ENCODE results near the gene HPS1. TPM values are rescaled to one million over a fixed set of nuclear protein-coding genes. Genes with fewer than 3 reads are reported as not detected.

HPS1 gene
- total and polyA plus RNA-seq, 2 experiments from 2014 or later = 21.4 to 51.2 TPM

- Histone ChIP-seq H3F3A (replicated peaks; ENCODE audit: low read depth) (no peaks in the 10 kb centered on the region), H3K27ac (ENCODE audit: low read depth) (no peak overlapping the region), H3K79me2 (replicated peaks; ENCODE audit: insufficient read depth) (no peaks in the 10 kb centered on the region), H3K4me1 (ENCODE audit: insufficient read depth) (peaks cover 21% of the 10 kb centered on the region), H3K9me2 (ENCODE audit: insufficient read depth) (no peaks in the 10 kb centered on the region), H3K4me3 (no peak overlapping the region), H3K27me3 (ENCODE audit: insufficient read depth) (no peaks in the 10 kb centered on the region), H2AFZ (no peak overlapping the region), H4K20me1 (replicated peaks; ENCODE audit: insufficient read depth) (no peaks in the 10 kb centered on the region), H3K4me2 (no peak overlapping the region), H3K36me3 (ENCODE audit: insufficient read depth) (no peaks in the 10 kb centered on the region)
- Mint-ChIP-seq H3K27me3 (ENCODE audit: insufficient read depth, low read depth, poor library complexity) (peaks cover 5% of the 10 kb centered on the region), H3K36me3 (ENCODE audit: low read depth) (no peaks in the 10 kb centered on the region), H3K4me1 (peaks cover 20% of the 10 kb centered on the region), H3K4me3 (no peak overlapping the region), H3K27ac (no peak overlapping the region), H3K9me3 (no peaks in the 10 kb centered on the region)
- ATAC-seq = no peak
- no peak for TF ChIP-seq ZNF331 (CRISPR knock-in tag; IDR thresholded peaks at IDR 0.05; ENCODE audit: low read depth)
- TF ChIP-seq, protein P1, sequence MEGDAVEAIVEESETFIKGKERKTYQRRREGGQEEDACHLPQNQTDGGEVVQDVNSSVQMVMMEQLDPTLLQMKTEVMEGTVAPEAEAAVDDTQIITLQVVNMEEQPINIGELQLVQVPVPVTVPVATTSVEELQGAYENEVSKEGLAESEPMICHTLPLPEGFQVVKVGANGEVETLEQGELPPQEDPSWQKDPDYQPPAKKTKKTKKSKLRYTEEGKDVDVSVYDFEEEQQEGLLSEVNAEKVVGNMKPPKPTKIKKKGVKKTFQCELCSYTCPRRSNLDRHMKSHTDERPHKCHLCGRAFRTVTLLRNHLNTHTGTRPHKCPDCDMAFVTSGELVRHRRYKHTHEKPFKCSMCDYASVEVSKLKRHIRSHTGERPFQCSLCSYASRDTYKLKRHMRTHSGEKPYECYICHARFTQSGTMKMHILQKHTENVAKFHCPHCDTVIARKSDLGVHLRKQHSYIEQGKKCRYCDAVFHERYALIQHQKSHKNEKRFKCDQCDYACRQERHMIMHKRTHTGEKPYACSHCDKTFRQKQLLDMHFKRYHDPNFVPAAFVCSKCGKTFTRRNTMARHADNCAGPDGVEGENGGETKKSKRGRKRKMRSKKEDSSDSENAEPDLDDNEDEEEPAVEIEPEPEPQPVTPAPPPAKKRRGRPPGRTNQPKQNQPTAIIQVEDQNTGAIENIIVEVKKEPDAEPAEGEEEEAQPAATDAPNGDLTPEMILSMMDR (conservative IDR thresholded peaks at IDR 0.05; ENCODE audit: low read depth in 2 of 2) = no peak
- no peak for TF ChIP-seq STAT1 (IDR thresholded peaks at IDR 0.05; ENCODE audit: unreplicated experiment)
- TF ChIP-seq EZH2phosphoT487 (IDR thresholded peaks at IDR 0.05; ENCODE audit: unreplicated experiment) = no peak
- no peak for TF ChIP-seq ZNF114 (CRISPR knock-in tag; IDR thresholded peaks at IDR 0.05)
- no peak for TF ChIP-seq JUNB (IDR thresholded peaks at IDR 0.05; ENCODE audit: unreplicated experiment)
- TF ChIP-seq EZH2 (IDR thresholded peaks at IDR 0.05; ENCODE audit: low read depth, unreplicated experiment) = no peak
- no peak for TF ChIP-seq NANOG (IDR thresholded peaks at IDR 0.05; ENCODE audit: borderline replicate concordance)
- no peak for TF ChIP-seq CREB1 (CRISPR knock-in tag; IDR thresholded peaks at IDR 0.05; ENCODE audit: low read depth)
- TF ChIP-seq POLR2AphosphoS5 (IDR thresholded peaks at IDR 0.05; ENCODE audit: low read depth) = no peak
- TF ChIP-seq, protein P2, sequence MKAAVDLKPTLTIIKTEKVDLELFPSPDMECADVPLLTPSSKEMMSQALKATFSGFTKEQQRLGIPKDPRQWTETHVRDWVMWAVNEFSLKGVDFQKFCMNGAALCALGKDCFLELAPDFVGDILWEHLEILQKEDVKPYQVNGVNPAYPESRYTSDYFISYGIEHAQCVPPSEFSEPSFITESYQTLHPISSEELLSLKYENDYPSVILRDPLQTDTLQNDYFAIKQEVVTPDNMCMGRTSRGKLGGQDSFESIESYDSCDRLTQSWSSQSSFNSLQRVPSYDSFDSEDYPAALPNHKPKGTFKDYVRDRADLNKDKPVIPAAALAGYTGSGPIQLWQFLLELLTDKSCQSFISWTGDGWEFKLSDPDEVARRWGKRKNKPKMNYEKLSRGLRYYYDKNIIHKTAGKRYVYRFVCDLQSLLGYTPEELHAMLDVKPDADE (IDR thresholded peaks at IDR 0.05) = no peak
- TF ChIP-seq, protein P3, sequence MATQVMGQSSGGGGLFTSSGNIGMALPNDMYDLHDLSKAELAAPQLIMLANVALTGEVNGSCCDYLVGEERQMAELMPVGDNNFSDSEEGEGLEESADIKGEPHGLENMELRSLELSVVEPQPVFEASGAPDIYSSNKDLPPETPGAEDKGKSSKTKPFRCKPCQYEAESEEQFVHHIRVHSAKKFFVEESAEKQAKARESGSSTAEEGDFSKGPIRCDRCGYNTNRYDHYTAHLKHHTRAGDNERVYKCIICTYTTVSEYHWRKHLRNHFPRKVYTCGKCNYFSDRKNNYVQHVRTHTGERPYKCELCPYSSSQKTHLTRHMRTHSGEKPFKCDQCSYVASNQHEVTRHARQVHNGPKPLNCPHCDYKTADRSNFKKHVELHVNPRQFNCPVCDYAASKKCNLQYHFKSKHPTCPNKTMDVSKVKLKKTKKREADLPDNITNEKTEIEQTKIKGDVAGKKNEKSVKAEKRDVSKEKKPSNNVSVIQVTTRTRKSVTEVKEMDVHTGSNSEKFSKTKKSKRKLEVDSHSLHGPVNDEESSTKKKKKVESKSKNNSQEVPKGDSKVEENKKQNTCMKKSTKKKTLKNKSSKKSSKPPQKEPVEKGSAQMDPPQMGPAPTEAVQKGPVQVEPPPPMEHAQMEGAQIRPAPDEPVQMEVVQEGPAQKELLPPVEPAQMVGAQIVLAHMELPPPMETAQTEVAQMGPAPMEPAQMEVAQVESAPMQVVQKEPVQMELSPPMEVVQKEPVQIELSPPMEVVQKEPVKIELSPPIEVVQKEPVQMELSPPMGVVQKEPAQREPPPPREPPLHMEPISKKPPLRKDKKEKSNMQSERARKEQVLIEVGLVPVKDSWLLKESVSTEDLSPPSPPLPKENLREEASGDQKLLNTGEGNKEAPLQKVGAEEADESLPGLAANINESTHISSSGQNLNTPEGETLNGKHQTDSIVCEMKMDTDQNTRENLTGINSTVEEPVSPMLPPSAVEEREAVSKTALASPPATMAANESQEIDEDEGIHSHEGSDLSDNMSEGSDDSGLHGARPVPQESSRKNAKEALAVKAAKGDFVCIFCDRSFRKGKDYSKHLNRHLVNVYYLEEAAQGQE (IDR thresholded peaks at IDR 0.05; ENCODE audit: unreplicated experiment) = no peak
- TF ChIP-seq, protein P4, sequence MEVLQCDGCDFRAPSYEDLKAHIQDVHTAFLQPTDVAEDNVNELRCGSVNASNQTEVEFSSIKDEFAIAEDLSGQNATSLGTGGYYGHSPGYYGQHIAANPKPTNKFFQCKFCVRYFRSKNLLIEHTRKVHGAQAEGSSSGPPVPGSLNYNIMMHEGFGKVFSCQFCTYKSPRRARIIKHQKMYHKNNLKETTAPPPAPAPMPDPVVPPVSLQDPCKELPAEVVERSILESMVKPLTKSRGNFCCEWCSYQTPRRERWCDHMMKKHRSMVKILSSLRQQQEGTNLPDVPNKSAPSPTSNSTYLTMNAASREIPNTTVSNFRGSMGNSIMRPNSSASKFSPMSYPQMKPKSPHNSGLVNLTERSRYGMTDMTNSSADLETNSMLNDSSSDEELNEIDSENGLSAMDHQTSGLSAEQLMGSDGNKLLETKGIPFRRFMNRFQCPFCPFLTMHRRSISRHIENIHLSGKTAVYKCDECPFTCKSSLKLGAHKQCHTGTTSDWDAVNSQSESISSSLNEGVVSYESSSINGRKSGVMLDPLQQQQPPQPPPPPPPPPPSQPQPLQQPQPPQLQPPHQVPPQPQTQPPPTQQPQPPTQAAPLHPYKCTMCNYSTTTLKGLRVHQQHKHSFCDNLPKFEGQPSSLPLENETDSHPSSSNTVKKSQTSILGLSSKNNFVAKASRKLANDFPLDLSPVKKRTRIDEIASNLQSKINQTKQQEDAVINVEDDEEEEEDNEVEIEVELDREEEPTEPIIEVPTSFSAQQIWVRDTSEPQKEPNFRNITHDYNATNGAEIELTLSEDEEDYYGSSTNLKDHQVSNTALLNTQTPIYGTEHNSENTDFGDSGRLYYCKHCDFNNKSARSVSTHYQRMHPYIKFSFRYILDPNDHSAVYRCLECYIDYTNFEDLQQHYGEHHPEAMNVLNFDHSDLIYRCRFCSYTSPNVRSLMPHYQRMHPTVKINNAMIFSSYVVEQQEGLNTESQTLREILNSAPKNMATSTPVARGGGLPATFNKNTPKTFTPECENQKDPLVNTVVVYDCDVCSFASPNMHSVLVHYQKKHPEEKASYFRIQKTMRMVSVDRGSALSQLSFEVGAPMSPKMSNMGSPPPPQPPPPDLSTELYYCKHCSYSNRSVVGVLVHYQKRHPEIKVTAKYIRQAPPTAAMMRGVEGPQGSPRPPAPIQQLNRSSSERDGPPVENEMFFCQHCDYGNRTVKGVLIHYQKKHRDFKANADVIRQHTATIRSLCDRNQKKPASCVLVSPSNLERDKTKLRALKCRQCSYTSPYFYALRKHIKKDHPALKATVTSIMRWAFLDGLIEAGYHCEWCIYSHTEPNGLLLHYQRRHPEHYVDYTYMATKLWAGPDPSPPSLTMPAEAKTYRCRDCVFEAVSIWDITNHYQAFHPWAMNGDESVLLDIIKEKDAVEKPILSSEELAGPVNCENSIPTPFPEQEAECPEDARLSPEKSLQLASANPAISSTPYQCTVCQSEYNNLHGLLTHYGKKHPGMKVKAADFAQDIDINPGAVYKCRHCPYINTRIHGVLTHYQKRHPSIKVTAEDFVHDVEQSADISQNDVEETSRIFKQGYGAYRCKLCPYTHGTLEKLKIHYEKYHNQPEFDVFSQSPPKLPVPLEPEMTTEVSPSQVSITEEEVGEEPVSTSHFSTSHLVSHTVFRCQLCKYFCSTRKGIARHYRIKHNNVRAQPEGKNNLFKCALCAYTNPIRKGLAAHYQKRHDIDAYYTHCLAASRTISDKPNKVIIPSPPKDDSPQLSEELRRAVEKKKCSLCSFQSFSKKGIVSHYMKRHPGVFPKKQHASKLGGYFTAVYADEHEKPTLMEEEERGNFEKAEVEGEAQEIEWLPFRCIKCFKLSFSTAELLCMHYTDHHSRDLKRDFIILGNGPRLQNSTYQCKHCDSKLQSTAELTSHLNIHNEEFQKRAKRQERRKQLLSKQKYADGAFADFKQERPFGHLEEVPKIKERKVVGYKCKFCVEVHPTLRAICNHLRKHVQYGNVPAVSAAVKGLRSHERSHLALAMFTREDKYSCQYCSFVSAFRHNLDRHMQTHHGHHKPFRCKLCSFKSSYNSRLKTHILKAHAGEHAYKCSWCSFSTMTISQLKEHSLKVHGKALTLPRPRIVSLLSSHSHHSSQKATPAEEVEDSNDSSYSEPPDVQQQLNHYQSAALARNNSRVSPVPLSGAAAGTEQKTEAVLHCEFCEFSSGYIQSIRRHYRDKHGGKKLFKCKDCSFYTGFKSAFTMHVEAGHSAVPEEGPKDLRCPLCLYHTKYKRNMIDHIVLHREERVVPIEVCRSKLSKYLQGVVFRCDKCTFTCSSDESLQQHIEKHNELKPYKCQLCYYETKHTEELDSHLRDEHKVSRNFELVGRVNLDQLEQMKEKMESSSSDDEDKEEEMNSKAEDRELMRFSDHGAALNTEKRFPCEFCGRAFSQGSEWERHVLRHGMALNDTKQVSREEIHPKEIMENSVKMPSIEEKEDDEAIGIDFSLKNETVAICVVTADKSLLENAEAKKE (CRISPR knock-in tag; IDR thresholded peaks at IDR 0.05) = no peak
- DNase-seq (ENCODE audit: low spot score) = no peak
These were observed 14.2 kb upstream of the HPS1 start for GRCh38 chr10:98460837-98461499.
